Right hindlimb (tissue), 1 donor: ENCODE data around the gene CNPY2.
"Not testable (repeated sequence)": the region's sequence is repeated elsewhere in the genome, so short reads cannot be mapped to it uniquely, and the experiment has no call there.

Source experiments
- DNase-seq: peaks from one replicate; pipeline ENCODE4 v3.0.0-alpha.2; 2018

The CNPY2 gene

DNA sequence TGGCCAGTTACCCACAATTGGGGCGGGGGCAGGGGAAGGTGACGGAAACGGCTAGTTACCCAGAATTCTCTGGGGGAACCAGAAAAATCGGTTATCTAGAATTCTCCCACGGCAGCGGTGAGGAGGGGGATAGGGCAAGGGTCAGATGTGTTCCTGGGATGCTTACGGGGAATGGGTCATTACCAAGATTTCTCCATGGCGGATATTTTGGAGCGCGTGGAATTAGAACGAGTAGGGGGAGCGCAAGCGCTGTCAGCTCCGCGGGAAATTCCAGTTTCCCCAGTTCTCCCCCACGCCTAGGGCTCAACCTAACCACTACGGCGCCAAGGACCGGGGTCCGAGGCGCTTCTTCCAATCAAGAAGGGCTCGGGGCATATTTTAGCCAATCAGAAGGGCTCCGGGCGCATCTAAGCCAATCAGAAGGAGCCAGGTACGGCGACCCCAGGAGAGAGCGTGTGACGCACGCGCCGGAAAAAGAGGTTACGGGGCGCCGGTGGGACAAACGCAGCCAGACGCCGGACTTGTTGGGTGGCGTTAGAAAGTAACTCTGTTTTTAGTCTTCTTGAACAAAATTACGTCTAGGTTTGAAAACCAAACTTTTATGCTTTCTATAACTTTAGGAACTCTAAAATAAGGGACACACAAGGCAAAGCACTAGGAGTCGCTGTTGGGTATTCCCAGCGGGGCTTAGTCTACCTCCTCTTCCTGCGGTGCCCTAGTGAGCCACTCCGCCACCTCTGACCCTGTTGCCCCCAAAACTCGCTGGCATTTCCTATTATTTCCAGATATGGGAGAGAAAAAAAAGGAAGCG is 18.1 kb upstream of the CNPY2 start, which contains the start of gene PAN2:
Gene PAN2, minus strand, starts transcription at position 322 of the 811 bp plus-strand sequence. CDS start 906 bp downstream, outside the sequence.
- DNase-seq, result peak; percentile 97

DNA sequence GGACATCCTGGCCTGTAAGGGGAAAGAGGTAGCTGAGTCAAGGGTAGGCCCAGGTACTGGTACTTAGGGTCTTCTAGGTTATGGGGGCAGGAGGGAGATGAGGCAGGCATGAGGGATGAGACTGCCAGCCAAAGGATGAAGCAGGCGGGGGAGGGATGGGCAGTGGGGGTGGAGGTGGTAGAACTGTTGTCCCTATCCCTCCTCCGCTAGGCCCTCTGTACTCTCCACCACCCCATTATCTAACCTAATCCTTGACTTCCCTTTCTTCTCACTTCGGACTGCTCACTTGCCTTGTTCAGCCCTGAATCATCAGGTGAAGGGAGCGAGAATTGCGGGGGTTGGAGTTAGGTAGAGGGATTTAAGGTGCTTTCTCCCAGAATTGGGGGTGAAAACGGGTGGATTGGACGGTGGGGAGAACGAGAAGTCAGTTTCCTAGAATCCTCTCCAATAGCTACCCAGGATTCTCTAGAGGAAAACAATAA is 17.4 kb upstream of the CNPY2 start:
- no peak for DNase-seq

DNA sequence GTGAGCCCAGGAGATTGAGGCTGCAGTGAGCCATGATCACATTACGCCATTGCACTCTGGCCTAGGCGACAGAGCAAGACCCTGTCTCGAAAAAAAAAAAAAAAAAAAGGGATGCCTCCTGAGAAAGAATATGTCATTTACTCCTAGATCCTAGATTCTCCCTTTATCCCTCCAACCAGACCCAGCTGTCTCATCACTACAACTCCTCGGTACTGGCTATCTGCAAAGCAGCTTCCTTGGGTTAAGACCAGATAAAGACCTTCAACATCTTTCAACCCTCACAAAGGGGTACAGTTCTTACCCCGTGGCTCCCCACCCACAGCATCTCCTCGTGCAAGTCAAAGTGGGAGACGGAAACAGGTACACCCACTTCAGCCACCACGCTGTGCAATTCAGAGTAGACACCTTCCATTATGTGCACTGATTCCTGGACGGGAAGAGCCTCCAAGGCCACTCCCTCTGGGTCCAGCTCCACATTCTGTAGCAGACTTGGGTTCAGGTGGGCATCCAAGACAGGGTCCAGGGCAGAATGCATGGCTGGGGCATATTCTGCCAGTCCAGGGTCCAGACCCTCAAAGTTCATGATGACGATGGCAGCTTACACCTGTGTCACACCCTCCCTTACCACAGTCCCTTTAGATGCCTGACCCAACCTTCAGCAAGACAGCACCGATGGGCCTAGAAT is 16.9 kb upstream of the CNPY2 start:
- DNase-seq, result no peak

DNA sequence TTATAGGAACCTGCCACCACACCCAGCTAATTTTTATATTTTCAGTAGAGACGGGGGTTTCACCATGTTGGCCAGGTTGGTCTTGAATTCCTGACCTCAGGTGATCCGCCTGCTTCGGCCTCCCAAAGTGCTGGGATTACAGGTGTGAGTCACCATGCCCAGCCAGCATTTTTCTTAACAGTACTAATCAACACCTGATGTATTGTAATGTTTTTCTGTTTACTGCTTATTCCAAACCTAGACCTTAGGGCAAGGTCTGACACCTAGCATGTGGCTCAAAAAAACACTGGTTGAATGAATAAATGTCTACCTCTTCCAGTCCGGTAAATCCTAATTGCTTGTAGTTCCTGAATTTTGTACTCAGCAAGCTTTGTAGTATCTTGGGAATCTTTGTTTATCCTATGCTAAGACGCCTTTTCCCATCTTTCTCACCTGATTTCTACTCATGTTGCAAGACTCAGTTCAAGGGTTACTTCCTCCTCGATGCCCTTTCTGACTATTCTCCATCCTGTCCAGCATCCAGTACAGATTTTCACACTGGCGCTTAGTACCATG is 15.2 kb upstream of the CNPY2 start:
- DNase-seq, result no peak

DNA sequence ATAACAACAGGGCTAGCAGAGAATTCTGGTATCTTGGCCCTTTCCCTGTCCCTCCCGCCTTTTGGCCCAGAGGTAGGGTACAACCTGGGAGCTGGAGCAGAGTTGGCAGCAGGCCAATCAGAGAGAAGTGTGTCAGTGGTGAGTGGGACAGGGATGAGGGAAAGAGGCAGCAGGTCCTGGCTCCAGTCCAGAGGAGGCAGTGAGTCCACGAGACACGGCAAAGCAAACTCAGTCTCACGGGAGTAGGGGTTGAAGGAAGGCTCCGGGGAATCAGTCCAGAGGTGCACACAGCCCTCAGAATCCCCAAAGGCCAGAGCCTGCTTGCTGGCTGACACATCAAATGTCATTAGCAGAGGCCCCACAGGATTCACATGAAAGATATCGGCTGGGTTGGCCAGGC is 10.7 kb upstream of the CNPY2 start:
- DNase-seq, result no peak

DNA sequence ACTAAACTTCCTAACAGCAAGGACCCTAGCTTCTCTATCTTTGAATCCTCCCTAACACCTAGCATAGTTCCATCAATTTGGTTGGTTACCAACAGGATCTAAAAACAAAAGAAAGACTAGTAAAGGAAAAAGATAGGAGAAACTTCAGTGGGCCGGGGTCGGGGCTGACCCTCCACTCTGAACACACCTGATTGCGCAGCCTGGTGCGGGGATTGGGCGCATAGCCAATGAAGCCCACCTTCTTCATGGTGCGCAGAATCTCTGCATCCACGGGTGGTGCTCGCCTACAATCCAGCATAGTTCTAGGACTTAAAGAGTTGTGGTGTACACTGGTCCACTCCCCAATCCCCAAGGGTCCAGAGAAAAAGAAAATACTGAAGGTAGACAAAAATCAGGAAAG is 10.3 kb upstream of the CNPY2 start:
- DNase-seq, result no peak

- no peak for DNase-seq
These were observed 8.4 kb upstream of the CNPY2 start for GRCh38 chr12:56324206-56324605.

DNA sequence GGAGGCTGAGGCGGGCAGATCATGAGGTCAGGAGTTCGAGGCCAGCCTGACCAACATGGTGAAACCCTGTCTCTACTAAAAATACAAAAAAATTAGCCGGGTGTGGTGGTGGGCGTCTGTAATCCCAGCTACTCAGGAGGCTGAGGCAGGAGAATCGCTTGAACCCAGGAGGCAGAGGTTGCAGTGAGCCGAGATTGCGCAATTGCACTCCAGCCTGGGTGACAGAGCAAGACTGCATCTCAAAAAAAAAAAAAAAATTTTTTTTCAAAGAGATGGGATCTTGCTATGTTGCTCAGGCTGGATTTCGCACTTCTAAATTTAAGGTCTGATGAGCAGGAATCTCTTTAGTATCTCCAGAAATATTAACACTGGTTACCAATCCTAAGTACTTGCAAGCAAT is 5.8 kb upstream of the CNPY2 start:
- DNase-seq, result not testable (repeated sequence)

GRCh38 chr12:56321027-56321426 is 5.2 kb upstream of the CNPY2 start:
- DNase-seq, result no peak

DNA sequence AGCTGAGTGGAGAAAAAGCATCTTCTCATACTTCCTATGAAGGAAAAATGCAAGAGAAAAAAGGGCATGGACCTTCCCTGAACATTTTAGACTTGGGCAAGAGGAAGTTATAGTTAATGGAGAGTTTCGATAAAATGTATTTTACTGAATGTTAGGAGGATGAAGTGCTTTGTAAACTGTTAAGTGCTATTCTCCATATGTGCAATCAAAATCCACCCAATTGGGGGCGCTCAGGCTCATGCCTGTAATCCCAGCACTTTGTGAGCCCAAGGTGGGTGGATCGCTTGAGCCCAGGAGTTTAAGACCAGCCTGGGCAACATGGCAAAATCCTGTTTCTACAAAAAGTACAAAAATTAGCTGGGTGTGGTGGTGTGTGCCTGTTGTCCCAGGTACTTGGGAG is 1.9 kb upstream of the CNPY2 start:
- no peak for DNase-seq

- peak; percentile 32 for DNase-seq
These were observed 553 bp downstream of the CNPY2 start for GRCh38 chr12:56315249-56315621.

DNA sequence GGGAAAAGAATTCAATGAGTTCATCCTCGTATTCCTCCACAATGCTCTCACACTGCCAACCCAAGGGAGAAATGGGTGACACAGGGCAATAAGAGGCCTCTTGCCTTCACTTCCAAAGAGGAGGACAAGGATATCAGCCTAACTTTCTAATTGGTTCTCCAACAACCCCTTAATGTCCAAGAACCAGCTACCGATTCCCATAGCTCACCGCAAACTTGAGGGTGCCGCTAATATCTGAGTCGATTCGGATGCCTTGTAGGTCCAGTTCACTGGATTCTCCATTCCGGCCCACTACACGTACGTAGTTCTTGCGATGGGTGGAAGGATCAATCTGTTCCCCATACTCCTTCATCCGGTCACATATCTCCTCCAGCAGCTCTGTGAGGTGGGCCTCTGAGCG is 4.8 kb downstream of the CNPY2 start:
- DNase-seq, result no peak

DNA sequence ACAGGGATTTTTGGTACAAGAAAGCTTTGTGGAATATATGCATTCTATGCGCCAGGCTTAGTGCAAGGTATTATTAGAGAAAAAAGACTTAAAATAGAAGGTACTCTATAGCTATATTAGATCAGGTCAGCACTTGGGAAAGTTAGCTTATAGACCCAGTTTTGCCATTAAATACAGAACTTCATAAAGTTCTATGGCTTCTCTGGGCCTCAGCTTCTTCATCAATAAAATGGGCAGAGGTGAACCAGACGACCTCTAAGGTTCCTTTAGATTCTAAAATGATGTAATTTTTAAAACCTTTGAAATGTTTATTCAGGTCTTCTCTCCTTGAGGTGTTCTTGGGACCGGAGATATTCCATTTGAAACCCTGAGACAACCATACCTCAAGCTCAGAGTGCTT is 7.1 kb downstream of the CNPY2 start:
- DNase-seq, result no peak

DNA sequence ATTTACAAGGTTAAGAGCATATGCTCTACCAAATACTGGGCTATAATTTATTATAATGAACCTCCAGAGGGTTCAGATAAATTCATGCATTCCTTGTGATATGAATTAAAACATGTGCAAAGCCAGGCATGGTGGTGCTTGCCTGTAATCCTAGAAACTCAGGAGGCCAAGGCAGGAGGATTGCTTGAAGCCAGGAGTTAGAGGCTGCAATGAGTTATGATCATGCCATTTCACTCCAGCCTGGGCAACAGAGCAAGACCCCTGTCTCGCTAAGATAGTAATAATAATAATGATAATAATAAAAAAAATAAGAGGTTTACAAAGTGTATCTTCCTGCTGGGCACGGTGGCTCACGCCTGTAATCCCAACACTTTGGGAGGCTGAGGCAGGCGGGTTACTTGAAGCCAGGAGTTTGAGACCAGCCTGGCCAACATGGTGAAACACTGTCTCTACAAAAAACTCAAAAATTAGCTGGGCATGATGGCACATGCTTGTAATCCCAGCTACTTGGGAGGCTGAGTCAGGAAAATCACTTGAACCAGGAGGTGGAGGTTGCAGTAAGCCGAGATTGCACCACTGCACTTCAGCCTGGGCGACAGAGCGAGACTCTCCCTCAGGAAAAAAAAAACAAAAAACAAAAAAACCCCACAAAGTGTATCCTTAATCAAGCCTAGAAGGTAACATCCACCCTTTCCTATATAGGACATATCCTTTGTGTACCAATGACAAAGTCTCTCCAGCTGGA is 8.4 kb downstream of the CNPY2 start:
- DNase-seq, result no peak

DNA sequence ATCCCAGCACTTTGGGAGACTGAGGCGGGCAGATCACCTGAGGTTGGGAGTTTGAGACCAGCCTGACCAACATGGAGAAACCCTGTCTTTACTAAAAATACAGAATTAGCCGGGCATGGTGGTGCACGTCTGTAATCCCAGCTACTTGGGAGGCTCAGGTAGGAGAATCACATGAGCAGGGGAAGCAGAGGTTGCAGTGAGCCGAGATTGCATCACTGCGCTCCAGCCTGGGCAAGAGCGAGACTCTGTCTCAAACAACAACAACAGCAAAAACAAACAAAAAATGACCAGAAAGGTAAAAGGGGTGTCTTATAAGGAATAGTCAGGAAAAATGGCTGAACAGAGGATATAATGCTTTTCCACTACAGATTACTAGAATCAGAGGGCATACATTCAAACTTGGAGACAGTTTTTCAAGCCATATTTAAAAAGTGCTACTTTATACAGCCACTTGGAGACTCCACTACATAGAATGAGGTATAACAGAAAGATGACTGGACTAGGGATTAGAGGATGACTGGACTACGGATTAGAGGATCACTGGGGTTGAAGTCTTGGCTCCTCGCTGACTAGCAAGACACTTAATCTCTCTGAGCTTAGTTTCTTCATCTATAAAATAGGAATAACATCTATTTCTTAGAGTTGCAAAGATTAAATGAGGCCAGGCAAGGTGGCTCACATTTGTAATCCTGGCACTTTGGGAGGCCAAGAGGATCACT is 10.8 kb downstream of the CNPY2 start:
- no peak for DNase-seq

DNA sequence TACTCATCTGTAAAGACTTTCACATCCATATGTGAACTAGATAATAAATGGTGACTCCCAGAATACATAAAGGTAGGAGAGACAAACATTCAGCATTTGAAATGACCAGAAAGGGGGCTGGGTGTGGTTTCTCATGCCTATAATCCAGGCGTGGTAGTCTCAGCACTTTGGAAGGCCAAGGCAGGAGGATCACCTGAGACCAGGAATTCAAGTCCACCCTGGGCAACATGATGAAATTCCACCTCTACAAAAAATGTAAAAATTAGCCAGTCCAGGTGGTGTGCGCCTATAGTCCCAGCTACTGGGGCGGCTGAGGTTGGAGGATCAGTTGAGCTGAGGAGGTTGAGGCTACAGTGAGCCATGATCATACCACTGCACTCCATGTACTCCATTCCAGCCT is 11.5 kb downstream of the CNPY2 start:
- no peak for DNase-seq

DNA sequence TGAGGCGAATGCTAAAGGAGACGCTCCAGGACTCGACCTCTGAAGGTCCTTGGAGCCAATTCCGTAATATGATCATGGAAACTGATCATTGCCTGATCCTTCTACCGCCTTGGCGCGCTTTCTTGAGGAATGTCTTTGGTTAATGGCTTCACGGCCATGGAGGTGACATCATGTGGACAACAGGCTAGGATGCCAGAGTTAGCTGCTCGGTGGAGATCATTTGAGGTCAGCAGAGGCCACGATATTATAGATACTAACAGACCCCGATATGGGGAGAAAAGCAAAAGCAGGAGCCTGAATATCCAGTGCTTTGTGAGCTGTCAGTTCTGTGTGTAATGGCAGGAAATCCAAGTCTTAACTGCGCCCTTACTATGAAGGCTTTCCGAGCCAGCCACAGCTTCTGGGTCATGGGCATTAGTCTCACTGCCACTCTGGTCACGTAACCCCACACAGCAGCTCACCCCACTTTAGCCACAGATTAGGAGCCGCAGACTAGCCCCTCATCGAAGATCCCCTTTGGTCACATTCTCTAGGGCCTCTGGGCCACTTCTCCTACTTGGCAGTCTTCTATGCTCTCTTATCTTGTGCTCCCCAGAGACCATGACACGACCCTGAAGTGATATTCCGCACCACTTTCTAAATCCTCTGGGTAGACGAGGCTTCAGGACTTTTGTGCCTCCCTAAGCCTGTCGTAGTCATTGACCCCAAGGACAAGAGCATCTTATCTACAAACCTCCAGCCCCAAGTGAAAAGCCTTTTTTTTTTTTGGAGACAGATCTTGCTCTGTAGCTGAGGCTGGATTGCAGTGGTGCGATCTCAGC is 14.9 kb downstream of the CNPY2 start:
- no peak for DNase-seq

- DNase-seq, result peak; percentile 98
These were observed 15.7 kb downstream of the CNPY2 start, which contains the start of gene CS for GRCh38 chr12:56299853-56300643. TSS of gene CS (minus strand) at chr12:56300330. CDS start at chr12:56300201, 129 bp downstream.

DNA sequence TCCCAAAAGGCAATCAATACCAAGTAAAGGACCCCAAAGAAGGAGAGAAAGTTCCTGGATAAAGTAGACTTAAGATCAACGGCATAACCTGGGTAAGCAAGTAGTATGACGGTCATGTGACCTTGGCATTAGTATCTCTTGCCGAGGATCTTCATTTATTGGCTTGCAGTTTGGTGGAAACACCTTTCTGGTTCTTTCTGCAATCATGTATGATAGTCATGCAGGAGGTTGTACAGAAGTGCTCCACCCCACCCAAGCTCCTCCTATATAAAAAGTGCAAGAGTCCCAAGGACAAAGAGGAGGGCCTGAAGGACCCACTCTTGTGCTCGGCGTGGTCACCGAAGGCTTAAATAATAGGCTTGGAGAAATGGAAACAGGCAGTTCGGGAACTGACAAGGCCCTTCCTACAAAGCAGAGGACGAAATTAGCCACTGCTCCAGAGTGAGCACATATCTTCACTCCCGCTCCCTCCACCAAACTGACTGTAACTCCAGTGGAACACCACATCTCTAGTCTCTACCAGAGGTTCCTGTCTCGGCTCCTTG is 16.4 kb downstream of the CNPY2 start:
- DNase-seq, result no peak

DNA sequence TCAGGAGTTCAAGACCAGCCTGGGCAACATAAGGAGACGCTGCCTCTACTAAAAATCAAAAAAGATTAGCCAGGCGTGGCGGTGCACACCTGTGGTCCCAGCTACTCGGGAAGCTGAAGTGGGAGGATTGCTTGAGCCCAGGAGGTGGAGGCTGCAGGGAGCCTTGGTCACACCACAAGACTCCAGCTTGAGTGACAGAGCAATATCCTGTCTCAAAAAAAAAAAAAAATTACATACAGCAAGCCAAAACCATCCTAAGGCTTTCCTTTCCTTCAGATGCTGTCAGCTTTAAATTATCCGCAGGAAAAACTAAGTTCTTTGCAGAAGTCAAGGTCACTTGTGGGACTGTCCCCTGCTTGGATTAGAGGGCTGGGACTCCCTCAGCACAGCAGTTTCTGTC is 17.0 kb downstream of the CNPY2 start:
- no peak for DNase-seq
